ENCODE measurements around the gene TEKT5.

The TEKT5 gene

GRCh38 chr16:10738231-10739077 is 43.7 kb upstream of the TEKT5 start:
- H3K27me3 ChIP-seq (ENCODE audit: low read length): no peaks in the 10 kb centered on the region
- peak overlapping the region; percentile 21 for H2AFZ ChIP-seq (ENCODE audit: low read depth, low read length, severe bottlenecking)
- peaks cover 18% of the 10 kb centered on the region for H3F3A ChIP-seq (ENCODE audit: insufficient read depth)
- H3K4me3 ChIP-seq (ENCODE audit: insufficient read depth, low read length, poor library complexity, severe bottlenecking): no peak overlapping the region
- no peaks in the 10 kb centered on the region for H3K9me3 ChIP-seq (ENCODE audit: insufficient read depth, low read length)
- H3K27ac ChIP-seq (ENCODE audit: low read depth, low read length): peak overlapping the region; percentile 57; the same call in 1 of the 2 replicates
- no peaks in the 10 kb centered on the region for H3K79me2 ChIP-seq (ENCODE audit: insufficient read depth, low read length)
- peak overlapping the region; percentile 65 for H3K4me2 ChIP-seq (ENCODE audit: low read depth, low read length, poor library complexity, severe bottlenecking)
- no peaks in the 10 kb centered on the region for H4K20me1 ChIP-seq (ENCODE audit: low read depth, low read length)
- H3K9me2 ChIP-seq (replicated peaks; ENCODE audit: insufficient read depth, low read length): no peaks in the 10 kb centered on the region
- no peak for TF ChIP-seq EZH2phosphoT487 (conservative IDR thresholded peaks at IDR 0.05; ENCODE audit: low read length)
- TF ChIP-seq CTCF (IDR thresholded peaks at IDR 0.05; ENCODE audit: insufficient read depth, low read length, poor library complexity, severe bottlenecking): no peak
- H3K9ac ChIP-seq (ENCODE audit: low read length): no peak overlapping the region
- H3K36me3 ChIP-seq (ENCODE audit: low read length): no peaks in the 10 kb centered on the region

DNA sequence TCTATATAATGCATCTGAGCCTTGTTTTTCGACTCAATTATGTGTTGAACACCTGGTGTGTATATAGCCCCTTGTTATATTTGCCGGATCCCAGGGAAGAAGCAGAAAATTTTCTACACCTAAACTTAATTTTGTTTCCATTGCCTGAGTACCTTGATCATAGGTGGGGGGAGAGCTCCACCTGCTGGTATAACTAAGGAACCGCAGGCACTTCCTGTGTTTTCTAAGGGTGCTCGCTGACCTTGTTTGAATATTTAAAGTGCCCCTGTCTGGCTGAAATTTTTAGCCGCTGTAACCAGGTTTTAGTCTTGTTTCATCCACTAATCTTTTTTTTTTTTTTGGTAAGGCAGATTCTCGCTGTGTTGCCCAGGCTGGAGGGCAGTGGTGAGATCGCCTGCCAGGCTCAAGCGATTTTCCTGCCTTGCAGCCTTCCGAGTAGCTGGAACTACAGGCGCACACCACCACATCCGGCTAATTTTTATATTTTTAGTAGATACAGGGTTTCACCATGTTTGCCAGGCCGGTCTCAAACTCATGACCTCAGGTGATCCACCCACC is 42.4 kb upstream of the TEKT5 start:
- Histone ChIP-seq H3K9ac (ENCODE audit: low read length) (peak overlapping the region; percentile 44), H3K9me3 (ENCODE audit: insufficient read depth, low read length) (no peaks in the 10 kb centered on the region), H3K4me2 (ENCODE audit: low read depth, low read length, poor library complexity, severe bottlenecking) (peak overlapping the region; percentile 65), H3K36me3 (ENCODE audit: low read length) (no peaks in the 10 kb centered on the region), H3K4me3 (ENCODE audit: insufficient read depth, low read length, poor library complexity, severe bottlenecking) (peak overlapping the region; percentile 33), H3K79me2 (ENCODE audit: insufficient read depth, low read length) (no peaks in the 10 kb centered on the region), H2AFZ (ENCODE audit: low read depth, low read length, severe bottlenecking) (peak overlapping the region; percentile 96), H3K27me3 (ENCODE audit: low read length) (no peaks in the 10 kb centered on the region), H3K27ac (ENCODE audit: low read depth, low read length) (peak overlapping the region; percentile 57), H4K20me1 (ENCODE audit: low read depth, low read length) (no peaks in the 10 kb centered on the region), H3K9me2 (replicated peaks; ENCODE audit: insufficient read depth, low read length) (no peaks in the 10 kb centered on the region), H3F3A (ENCODE audit: insufficient read depth) (peaks cover 10% of the 10 kb centered on the region; the same call in 1 of the 2 replicates)
- TF ChIP-seq EZH2phosphoT487 (conservative IDR thresholded peaks at IDR 0.05; ENCODE audit: low read length) (no peak), CTCF (IDR thresholded peaks at IDR 0.05; ENCODE audit: insufficient read depth, low read length, poor library complexity, severe bottlenecking) (peak; percentile 76)

DNA sequence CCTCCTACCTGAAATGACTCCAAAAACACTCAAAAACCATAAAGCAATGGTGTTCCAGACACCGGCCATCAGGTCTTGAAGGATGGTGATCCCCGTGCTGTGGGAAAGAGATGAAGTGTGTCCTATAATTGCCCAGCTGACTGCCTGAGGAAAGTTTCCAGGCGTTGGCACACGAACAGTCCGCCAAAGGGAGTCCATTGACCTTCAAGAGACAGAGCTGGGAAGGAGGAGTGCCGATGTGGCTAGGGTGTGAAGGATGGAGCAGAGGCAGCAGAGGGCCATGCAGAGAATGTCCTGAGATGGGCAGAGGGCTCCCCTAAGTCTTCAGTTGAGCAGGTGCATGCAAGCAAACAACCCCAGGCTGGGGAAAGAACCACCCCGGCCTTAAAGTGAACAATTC is 37.1 kb upstream of the TEKT5 start:
- Histone ChIP-seq H3K79me2 (ENCODE audit: insufficient read depth, low read length) (no peaks in the 10 kb centered on the region), H3K4me3 (ENCODE audit: insufficient read depth, low read length, poor library complexity, severe bottlenecking) (no peak overlapping the region), H3K9me2 (replicated peaks; ENCODE audit: insufficient read depth, low read length) (no peaks in the 10 kb centered on the region), H3F3A (ENCODE audit: insufficient read depth) (no peaks in the 10 kb centered on the region), H3K27ac (ENCODE audit: low read depth, low read length) (no peak overlapping the region), H3K9ac (ENCODE audit: low read length) (no peak overlapping the region), H3K9me3 (ENCODE audit: insufficient read depth, low read length) (no peaks in the 10 kb centered on the region), H2AFZ (ENCODE audit: low read depth, low read length, severe bottlenecking) (no peak overlapping the region), H3K4me2 (ENCODE audit: low read depth, low read length, poor library complexity, severe bottlenecking) (no peak overlapping the region), H3K36me3 (ENCODE audit: low read length) (no peaks in the 10 kb centered on the region), H4K20me1 (ENCODE audit: low read depth, low read length) (no peaks in the 10 kb centered on the region), H3K27me3 (ENCODE audit: low read length) (no peaks in the 10 kb centered on the region)
- TF ChIP-seq EZH2phosphoT487 (conservative IDR thresholded peaks at IDR 0.05; ENCODE audit: low read length) (no peak), CTCF (IDR thresholded peaks at IDR 0.05; ENCODE audit: insufficient read depth, low read length, poor library complexity, severe bottlenecking) (no peak)

All from SU-DHL-6 (cell line).